Panc1 (cell line): ENCODE data around the gene BICD1. TPM values are rescaled to one million over a fixed set of nuclear protein-coding genes. Genes with fewer than 3 reads are reported as not detected.

ENCODE experiments used
- ATAC-seq: fragments of 200-7000 bp; cut with Tn5 transposase; 2 replicates; pipeline ENCODE4 v1.9.1; 2020; ENCODE audit warnings: mild to moderate bottlenecking, moderate library complexity
- BruUV-seq: library from RNA; stranded (reverse); fragments of 400-500 nt; replicated peaks from 2 replicates; lab custom pipeline; 2021; lab: Mats Ljungman, UMichigan
- CTCF ChIA-PET: fragments of 300-600 bp; sonication (Branson Sonifier 250); formaldehyde crosslinking; loops from one replicate; lab custom pipeline; 2022; ENCODE audit warnings: antibody characterized with exemption; lab: Charles Lee
- POLR2A ChIA-PET: fragments of 300-600 bp; sonication (Branson Sonifier 250); formaldehyde crosslinking; loops from one replicate; lab custom pipeline; 2022; ENCODE audit warnings: antibody characterized with exemption; lab: Charles Lee
- DNase-seq: peaks from one replicate; pipeline ENCODE4 v3.0.0-alpha.2; 2010; ENCODE audit warnings: low read depth, low spot score
- H3K27ac ChIP-seq: 2 replicates; pipeline ENCODE4 v1.5.1; 2011; ENCODE audit warnings: mild to moderate bottlenecking, low read length, inconsistent platforms
- H3K27me3 ChIP-seq: fragments of 200-500 bp; sonication (Bioruptor generic); 2 replicates; pipeline ENCODE4 v1.6.0; 2014; ENCODE audit warnings: low read length, inconsistent platforms; ENCODE audit not compliant: control insufficient read depth, insufficient read depth
- H3K36me3 ChIP-seq: fragments of 200-500 bp; sonication (Bioruptor generic); 2 replicates; pipeline ENCODE4 v1.5.1; 2014; ENCODE audit warnings: inconsistent platforms, mild to moderate bottlenecking, low read length, moderate library complexity; ENCODE audit not compliant: control insufficient read depth, insufficient read depth
- H3K4me1 ChIP-seq: 2 replicates; pipeline ENCODE4 v1.5.1; 2011; ENCODE audit warnings: inconsistent platforms, mild to moderate bottlenecking, low read length, moderate library complexity; ENCODE audit not compliant: control insufficient read depth, insufficient read depth
- H3K4me3 ChIP-seq, 2 experiments: 2 replicates each; pipeline ENCODE4 v1.5.1; 2011 to 2012; ENCODE audit warnings: low read depth in 2 of 2, low read length in 2 of 2, mild to moderate bottlenecking in 2 of 2, inconsistent platforms in 1 of 2, moderate library complexity in 1 of 2
- H3K9me3 ChIP-seq: fragments of 200-500 bp; sonication (Bioruptor generic); 2 replicates; pipeline ENCODE4 v1.5.1; 2014; ENCODE audit warnings: low read depth, mild to moderate bottlenecking, inconsistent platforms, low read length, moderate library complexity; ENCODE audit not compliant: control insufficient read depth, insufficient read depth
- CTCF ChIP-seq: fragments of 450-650 bp; IDR thresholded peaks from 2 replicates; pipeline ENCODE4 v1.5.1; 2017; ENCODE audit warnings: mild to moderate bottlenecking
- POLR2AphosphoS5 ChIP-seq: IDR thresholded peaks from 2 replicates; pipeline ENCODE4 v1.6.1; 2012; ENCODE audit warnings: mild to moderate bottlenecking, low read depth, low read length, moderate library complexity
- SIN3A ChIP-seq: IDR thresholded peaks from 2 replicates; pipeline ENCODE4 v1.6.1; 2012; ENCODE audit warnings: low read depth, mild to moderate bottlenecking, low read length, moderate library complexity, borderline replicate concordance; ENCODE audit not compliant: insufficient read depth
- TCF7L2 ChIP-seq: IDR thresholded peaks from 2 replicates; pipeline ENCODE4 v1.6.1; 2011; ENCODE audit warnings: mild to moderate bottlenecking, low read depth, low read length, inconsistent platforms
- in situ Hi-C: cut with HindIII; loops from 2 replicates; pipeline ENCODE4 v1.10.0; 2016; ENCODE audit warnings: low sequenced_read_pairs, low pct_unique_long_range_greater_than_20kb
- intact Hi-C: fragments of 100-400 bp; cut with micrococcal nuclease; formaldehyde crosslinking; loops from one replicate; pipeline ENCODE4 v1.10.0; 2022; ENCODE audit not compliant: unreplicated experiment
- total RNA-seq: library from RNA; stranded (reverse); gene quantifications from one replicate; pipeline ENCODE4 v1.2.1, GENCODE V29; 2021; ENCODE audit not compliant: unreplicated experiment
- TF ChIP-seq, protein P1 (sequence below), 2 experiments: IDR thresholded peaks; 2 replicates each; pipeline ENCODE4 v1.6.1; 2011 to 2012; ENCODE audit warnings: low read depth in 2 of 2, control low read depth in 1 of 2, low read length in 1 of 2, mild to moderate bottlenecking in 1 of 2, moderate library complexity in 1 of 2; ENCODE audit not compliant: insufficient read depth in 1 of 2

The BICD1 gene
- total RNA-seq, 1 experiment from 2014 or later: 40.0 TPM

GRCh38 chr12:32395026-32395425, 288.4 kb downstream of the BICD1 start:
- in situ Hi-C loops: no loop called here
- no TSS peak for BruUV-seq
- Histone ChIP-seq H3K4me1 (no peaks in the 10 kb centered on the region), H3K9me3 (no peaks in the 10 kb centered on the region), H3K27ac (no peak overlapping the region), H3K27me3 (no peaks in the 10 kb centered on the region), H3K36me3 (no peaks in the 10 kb centered on the region; the same call in 1 of the 2 replicates), H3K4me3 (no peak overlapping the region)
- TF ChIP-seq, protein P1, sequence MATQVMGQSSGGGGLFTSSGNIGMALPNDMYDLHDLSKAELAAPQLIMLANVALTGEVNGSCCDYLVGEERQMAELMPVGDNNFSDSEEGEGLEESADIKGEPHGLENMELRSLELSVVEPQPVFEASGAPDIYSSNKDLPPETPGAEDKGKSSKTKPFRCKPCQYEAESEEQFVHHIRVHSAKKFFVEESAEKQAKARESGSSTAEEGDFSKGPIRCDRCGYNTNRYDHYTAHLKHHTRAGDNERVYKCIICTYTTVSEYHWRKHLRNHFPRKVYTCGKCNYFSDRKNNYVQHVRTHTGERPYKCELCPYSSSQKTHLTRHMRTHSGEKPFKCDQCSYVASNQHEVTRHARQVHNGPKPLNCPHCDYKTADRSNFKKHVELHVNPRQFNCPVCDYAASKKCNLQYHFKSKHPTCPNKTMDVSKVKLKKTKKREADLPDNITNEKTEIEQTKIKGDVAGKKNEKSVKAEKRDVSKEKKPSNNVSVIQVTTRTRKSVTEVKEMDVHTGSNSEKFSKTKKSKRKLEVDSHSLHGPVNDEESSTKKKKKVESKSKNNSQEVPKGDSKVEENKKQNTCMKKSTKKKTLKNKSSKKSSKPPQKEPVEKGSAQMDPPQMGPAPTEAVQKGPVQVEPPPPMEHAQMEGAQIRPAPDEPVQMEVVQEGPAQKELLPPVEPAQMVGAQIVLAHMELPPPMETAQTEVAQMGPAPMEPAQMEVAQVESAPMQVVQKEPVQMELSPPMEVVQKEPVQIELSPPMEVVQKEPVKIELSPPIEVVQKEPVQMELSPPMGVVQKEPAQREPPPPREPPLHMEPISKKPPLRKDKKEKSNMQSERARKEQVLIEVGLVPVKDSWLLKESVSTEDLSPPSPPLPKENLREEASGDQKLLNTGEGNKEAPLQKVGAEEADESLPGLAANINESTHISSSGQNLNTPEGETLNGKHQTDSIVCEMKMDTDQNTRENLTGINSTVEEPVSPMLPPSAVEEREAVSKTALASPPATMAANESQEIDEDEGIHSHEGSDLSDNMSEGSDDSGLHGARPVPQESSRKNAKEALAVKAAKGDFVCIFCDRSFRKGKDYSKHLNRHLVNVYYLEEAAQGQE (IDR thresholded peaks at IDR 0.05; ENCODE audit: insufficient read depth in 1 of 2, low read depth in 2 of 2, low read length in 1 of 2): no peak
- no peak for TF ChIP-seq TCF7L2
- no peak for TF ChIP-seq POLR2AphosphoS5
- no peak for TF ChIP-seq CTCF
- no peak for TF ChIP-seq SIN3A
- intact Hi-C loops: no loop called here
- DNase-seq (no peak), ATAC-seq (no peak)
- ChIA-PET CTCF (no interaction called here), POLR2A (no interaction called here)

DNA sequence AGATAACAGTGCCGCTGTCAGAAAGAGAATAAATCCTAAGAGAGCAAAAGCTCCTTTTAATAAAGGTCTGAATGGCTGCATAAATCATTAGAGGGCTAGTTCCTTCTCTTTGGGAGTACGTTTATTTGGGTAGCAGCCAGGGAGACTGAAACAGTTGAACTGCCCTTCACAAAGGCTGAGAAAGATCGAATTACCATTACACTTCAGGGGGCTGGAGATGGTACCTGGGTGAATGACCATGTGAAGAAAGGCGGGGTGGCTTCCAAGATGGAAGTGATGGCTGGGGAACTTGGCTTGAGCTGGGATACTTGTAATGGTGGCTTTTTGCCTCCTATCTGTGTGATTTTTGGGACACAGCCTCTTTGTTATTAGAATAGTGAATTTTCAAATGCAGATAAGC, 291.0 kb downstream of the BICD1 start:
- ChIA-PET POLR2A (no interaction called here), CTCF (no interaction called here)
- Histone ChIP-seq H3K9me3 (no peaks in the 10 kb centered on the region), H3K4me1 (peaks cover 7% of the 10 kb centered on the region), H3K27me3 (0 out of 2 replicates have a peak, but pooled peaks cover 4% of the 10 kb centered on the region), H3K4me3 (no peak overlapping the region), H3K36me3 (no peaks in the 10 kb centered on the region; the same call in 1 of the 2 replicates), H3K27ac (no peak overlapping the region)
- no peak for ATAC-seq
- no peak for DNase-seq
- no TSS peak for BruUV-seq
- intact Hi-C loops: no loop called here
- TF ChIP-seq POLR2AphosphoS5 (no peak), TCF7L2 (no peak)
- TF ChIP-seq, protein P1 (IDR thresholded peaks at IDR 0.05; ENCODE audit: insufficient read depth in 1 of 2, low read depth in 2 of 2, low read length in 1 of 2): no peak
- in situ Hi-C loops: no loop called here
